ENCODE results near the gene MEX3A.

- no peak for TF ChIP-seq POLR2A (IDR thresholded peaks at IDR 0.05; ENCODE audit: control extremely low read depth in 1 of 2, low read depth in 2 of 2, low read length in 2 of 2)
- TF ChIP-seq SP4 (IDR thresholded peaks at IDR 0.05; ENCODE audit: low read length): no peak
- no peak for TF ChIP-seq CHD1 (IDR thresholded peaks at IDR 0.05; ENCODE audit: low read depth, low read length)
- TF ChIP-seq EZH2 (IDR thresholded peaks at IDR 0.05; ENCODE audit: low read depth, low read length, severe bottlenecking): peak; percentile 33
- TF ChIP-seq CTCF (IDR thresholded peaks at IDR 0.05; ENCODE audit: control extremely low read depth in 1 of 3, insufficient read depth in 1 of 3, low read depth in 1 of 3, low read length in 3 of 3): no peak
- TF ChIP-seq JUND (IDR thresholded peaks at IDR 0.05; ENCODE audit: low read length): no peak
- TF ChIP-seq EGR1 (IDR thresholded peaks at IDR 0.05; ENCODE audit: borderline replicate concordance, low read depth, low read length): no peak
- TF ChIP-seq SP1 (IDR thresholded peaks at IDR 0.05; ENCODE audit: low read depth, low read length): no peak
- TF ChIP-seq HDAC6 (IDR thresholded peaks at IDR 0.05; ENCODE audit: low read depth, low read length): no peak
- no peak for TF ChIP-seq FOSL1 (IDR thresholded peaks at IDR 0.05; ENCODE audit: insufficient read depth, low read depth, low read length)
- no peak for TF ChIP-seq CREB1 (IDR thresholded peaks at IDR 0.05)
- 0 out of 2 replicates have a peak, but pooled peaks have one; percentile 27 for TF ChIP-seq MAX (IDR thresholded peaks at IDR 0.05)
Measured at GRCh38 chr1:156114919-156115513, 32.8 kb upstream of the MEX3A start.

All from H1 (cell line).